Caco-2 (cell line): ENCODE results near the gene ZNF333. TPM values are rescaled to one million over a fixed set of nuclear protein-coding genes. Genes with fewer than 3 reads are reported as not detected.
A peak's percentile ranks its signal among the peaks of the same experiment; 100 is the strongest.

Experiments used
- BruUV-seq: library from RNA; stranded (reverse); fragments of 400-500 nt; replicated peaks from 2 replicates; lab custom pipeline; 2021; lab: Mats Ljungman, UMichigan
- CTCF ChIA-PET: fragments of 300-600 bp; sonication (Branson Sonifier 250); formaldehyde crosslinking; loops from one replicate; lab custom pipeline; 2022; ENCODE audit warnings: antibody characterized with exemption; lab: Charles Lee
- POLR2A ChIA-PET: fragments of 300-600 bp; sonication (Branson Sonifier 250); formaldehyde crosslinking; loops from one replicate; lab custom pipeline; 2022; ENCODE audit warnings: antibody characterized with exemption; lab: Charles Lee
- DNase-seq, 2 experiments: peaks; one replicate each; pipeline versions ENCODE4 v3.0.0 to v3.0.0-alpha.2; 2020 to 2022
- H3K27me3 ChIP-seq: replicated peaks from 2 replicates; pipeline ENCODE4 v1.6.0; 2011; ENCODE audit warnings: low read length; ENCODE audit not compliant: control insufficient read depth, insufficient read depth
- H3K36me3 ChIP-seq: 2 replicates; pipeline ENCODE4 v1.5.1; 2011; ENCODE audit warnings: low read length; ENCODE audit not compliant: control insufficient read depth, insufficient read depth
- H3K4me1 ChIP-seq: fragments of 250-450 bp; sonication (Bioruptor Pico); 2 replicates; pipeline ENCODE4 v1.5.1; 2020; ENCODE audit warnings: mild to moderate bottlenecking
- H3K4me3 ChIP-seq: 2 replicates; pipeline ENCODE4 v1.5.1; 2011; ENCODE audit warnings: low read depth, mild to moderate bottlenecking, control low read depth, low read length
- H3K9me3 ChIP-seq: fragments of 250-450 bp; sonication (Bioruptor Pico); 2 replicates; pipeline ENCODE4 v1.5.1; 2020; ENCODE audit warnings: mild to moderate bottlenecking, moderate library complexity
- H3K27ac Mint-ChIP-seq: one replicate; pipeline ENCODE4 v1.8.0; 2022; ENCODE audit warnings: mixed read lengths; ENCODE audit not compliant: unreplicated experiment
- H3K27me3 Mint-ChIP-seq: one replicate; pipeline ENCODE4 v1.8.0; 2022; ENCODE audit warnings: mixed read lengths; ENCODE audit not compliant: insufficient read depth, unreplicated experiment
- H3K36me3 Mint-ChIP-seq: one replicate; pipeline ENCODE4 v1.8.0; 2022; ENCODE audit warnings: mild to moderate bottlenecking, mixed read lengths; ENCODE audit not compliant: insufficient read depth, unreplicated experiment
- H3K4me1 Mint-ChIP-seq: one replicate; pipeline ENCODE4 v1.8.0; 2022; ENCODE audit warnings: low read depth, mixed read lengths; ENCODE audit not compliant: unreplicated experiment
- H3K4me3 Mint-ChIP-seq: one replicate; pipeline ENCODE4 v1.8.0; 2022; ENCODE audit warnings: mild to moderate bottlenecking, moderate library complexity, mixed read lengths; ENCODE audit not compliant: unreplicated experiment
- H3K9me3 Mint-ChIP-seq: one replicate; pipeline ENCODE4 v1.8.0; 2022; ENCODE audit warnings: mixed read lengths; ENCODE audit not compliant: unreplicated experiment
- CTCF ChIP-seq, 2 experiments: fragments of 200-600 bp in 1 of 2; IDR thresholded peaks; 1 replicate in 1 of 2; 2 replicates in 1 of 2; pipeline versions ENCODE4 v1.5.1 to v1.8.0; 2011 to 2022; ENCODE audit warnings: antibody characterized with exemption in 1 of 2, control low read depth in 1 of 2, inconsistent platforms in 1 of 2, low read depth in 1 of 2, low read length in 1 of 2, mild to moderate bottlenecking in 1 of 2, moderate library complexity in 1 of 2; ENCODE audit not compliant: insufficient read depth in 1 of 2, severe bottlenecking in 1 of 2, unreplicated experiment in 1 of 2
- intact Hi-C: fragments of 100-400 bp; cut with micrococcal nuclease; formaldehyde crosslinking; loops from one replicate; pipeline ENCODE4 v1.10.0; 2022; ENCODE audit not compliant: unreplicated experiment
- total RNA-seq: library from RNA; stranded (reverse); gene quantifications from 2 replicates; pipeline ENCODE4 v1.2.3, GENCODE V29; 2022

Gene ZNF333
- total RNA-seq, 1 experiment from 2014 or later, result 5.3 TPM

- Mint-ChIP-seq H3K9me3 (peaks cover 44% of the 10 kb centered on the region), H3K4me1 (no peaks in the 10 kb centered on the region), H3K4me3 (peak overlapping the region; percentile 43), H3K36me3 (peaks cover 6% of the 10 kb centered on the region), H3K27me3 (peaks cover 19% of the 10 kb centered on the region), H3K27ac (no peak overlapping the region)
- no TSS peak for BruUV-seq
- no peaks in the 10 kb centered on the region for H3K4me1 ChIP-seq
- no peak overlapping the region for H3K4me3 ChIP-seq
- TF ChIP-seq CTCF (IDR thresholded peaks at IDR 0.05; ENCODE audit: insufficient read depth in 1 of 2, low read depth in 1 of 2, low read length in 1 of 2, severe bottlenecking in 1 of 2, unreplicated experiment in 1 of 2), result no peak
- H3K27me3 ChIP-seq, result no peaks in the 10 kb centered on the region
- no peaks in the 10 kb centered on the region for H3K9me3 ChIP-seq
- ChIA-PET POLR2A (no interaction called here), CTCF (no interaction called here)
- DNase-seq, result no peak
- H3K36me3 ChIP-seq, result no peaks in the 10 kb centered on the region
- intact Hi-C loops, result no loop called here
Observed at GRCh38 chr19:14731200-14731599, 41.4 kb downstream of the ZNF333 start.

DNA sequence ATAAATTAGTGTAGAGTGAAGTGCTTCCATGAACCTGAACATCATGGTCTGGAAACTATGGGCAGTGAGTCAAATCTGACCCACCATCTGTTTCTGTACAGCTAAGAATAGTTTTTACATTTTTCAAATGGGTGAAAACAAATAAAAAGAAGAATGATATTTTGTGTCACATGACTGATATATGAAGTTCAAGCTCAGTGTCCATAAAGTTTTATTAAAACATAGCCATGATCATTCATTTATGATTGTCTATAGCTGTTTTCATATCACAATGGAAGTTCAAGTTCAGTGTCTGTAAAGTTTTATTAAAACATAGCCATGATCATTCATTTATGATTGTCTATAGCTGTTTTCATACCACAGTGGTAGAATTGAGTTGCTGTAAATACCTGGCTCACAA lies 42.7 kb downstream of the ZNF333 start:
- H3K9me3 ChIP-seq, result no peaks in the 10 kb centered on the region
- Mint-ChIP-seq H3K27ac (no peak overlapping the region), H3K27me3 (peaks cover 13% of the 10 kb centered on the region), H3K4me1 (no peaks in the 10 kb centered on the region), H3K36me3 (peaks cover 6% of the 10 kb centered on the region), H3K4me3 (no peak overlapping the region), H3K9me3 (peaks cover 44% of the 10 kb centered on the region)
- no peaks in the 10 kb centered on the region for H3K4me1 ChIP-seq
- intact Hi-C loops, result no loop called here
- DNase-seq, result no peak
- no peaks in the 10 kb centered on the region for H3K27me3 ChIP-seq
- ChIA-PET CTCF (no interaction called here), POLR2A (no interaction called here)
- TF ChIP-seq CTCF (IDR thresholded peaks at IDR 0.05; ENCODE audit: insufficient read depth in 1 of 2, low read depth in 1 of 2, low read length in 1 of 2, severe bottlenecking in 1 of 2, unreplicated experiment in 1 of 2), result no peak
- no TSS peak for BruUV-seq
- no peak overlapping the region for H3K4me3 ChIP-seq
- H3K36me3 ChIP-seq, result no peaks in the 10 kb centered on the region

DNA sequence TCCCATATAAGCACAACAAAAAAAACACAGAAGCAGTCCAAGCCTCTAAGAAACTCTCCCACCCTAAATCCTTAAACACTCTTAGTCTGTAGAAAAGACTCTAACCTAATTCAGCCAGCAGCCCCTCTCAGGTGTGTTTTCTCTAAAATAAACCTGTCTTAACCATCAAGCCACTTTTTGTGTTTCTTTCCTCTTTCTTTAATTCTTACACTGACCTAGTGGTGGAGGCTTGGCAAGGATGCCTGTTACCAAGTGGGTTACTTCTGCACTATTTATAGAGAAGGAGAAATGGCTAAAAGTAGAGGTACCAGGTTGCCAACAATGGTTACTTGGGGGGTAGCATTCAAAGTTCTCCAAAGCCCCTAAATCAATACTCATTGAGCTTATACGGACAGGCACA lies 43.7 kb downstream of the ZNF333 start:
- ChIA-PET POLR2A (no interaction called here), CTCF (no interaction called here)
- no peak for TF ChIP-seq CTCF (IDR thresholded peaks at IDR 0.05; ENCODE audit: insufficient read depth in 1 of 2, low read depth in 1 of 2, low read length in 1 of 2, severe bottlenecking in 1 of 2, unreplicated experiment in 1 of 2)
- H3K9me3 ChIP-seq, result no peaks in the 10 kb centered on the region
- no TSS peak for BruUV-seq
- H3K27me3 Mint-ChIP-seq, result peaks cover 13% of the 10 kb centered on the region
- no peak overlapping the region for H3K27ac Mint-ChIP-seq
- H3K4me3 ChIP-seq, result no peak overlapping the region
- no peak overlapping the region for H3K4me3 Mint-ChIP-seq
- DNase-seq, result no peak
- no peaks in the 10 kb centered on the region for H3K4me1 Mint-ChIP-seq
- H3K9me3 Mint-ChIP-seq, result peaks cover 38% of the 10 kb centered on the region
- H3K36me3 ChIP-seq, result no peaks in the 10 kb centered on the region
- intact Hi-C loops, result no loop called here
- no peaks in the 10 kb centered on the region for H3K27me3 ChIP-seq
- H3K36me3 Mint-ChIP-seq, result peaks cover 6% of the 10 kb centered on the region
- H3K4me1 ChIP-seq, result no peaks in the 10 kb centered on the region
